ENCODE results near the gene SYNPR. TPM values are rescaled to one million over a fixed set of nuclear protein-coding genes. Genes with fewer than 3 reads are reported as not detected.
A peak's percentile ranks its signal among the peaks of the same experiment; 100 is the strongest.

Gene SYNPR
- total RNA-seq, 4 donors from 2014 or later, result 0.17 to 0.58 TPM; not detected in 2

DNA sequence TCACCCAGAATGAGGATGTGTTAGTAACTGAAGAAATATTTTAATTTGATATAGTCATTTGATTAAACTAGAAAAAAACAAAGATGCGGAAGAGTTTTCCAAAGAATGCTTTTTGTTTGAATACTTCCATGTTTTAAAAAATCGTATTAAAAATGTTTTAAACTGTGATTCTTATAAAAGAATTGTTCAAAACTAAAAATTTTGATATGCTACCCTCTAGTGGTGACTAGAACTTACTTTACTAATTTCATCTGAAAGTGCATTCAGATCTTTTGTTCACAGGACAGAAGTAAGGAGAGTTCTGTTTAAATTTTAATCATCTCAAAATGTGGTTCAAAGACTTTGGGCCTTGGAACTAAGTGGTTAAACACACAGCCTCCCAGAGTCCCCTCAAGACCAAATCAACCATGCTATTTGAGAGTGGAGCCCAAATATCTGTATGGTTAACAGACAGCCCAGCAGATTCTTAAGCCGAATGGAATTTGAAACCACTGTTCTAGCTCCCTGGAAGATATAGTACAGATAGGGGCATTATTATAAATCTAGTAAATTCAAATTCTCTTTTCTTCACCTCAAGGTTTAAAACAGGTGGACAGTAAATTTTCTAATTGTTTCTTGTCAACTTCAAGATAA is 45.2 kb upstream of the SYNPR start:
- no peak for TF ChIP-seq EP300 (IDR thresholded peaks at IDR 0.05)
- no peak for TF ChIP-seq POLR2A (IDR thresholded peaks at IDR 0.05; ENCODE audit: low read depth)
- TF ChIP-seq POLR2AphosphoS5 (IDR thresholded peaks at IDR 0.05), result no peak
- TF ChIP-seq, protein P1, sequence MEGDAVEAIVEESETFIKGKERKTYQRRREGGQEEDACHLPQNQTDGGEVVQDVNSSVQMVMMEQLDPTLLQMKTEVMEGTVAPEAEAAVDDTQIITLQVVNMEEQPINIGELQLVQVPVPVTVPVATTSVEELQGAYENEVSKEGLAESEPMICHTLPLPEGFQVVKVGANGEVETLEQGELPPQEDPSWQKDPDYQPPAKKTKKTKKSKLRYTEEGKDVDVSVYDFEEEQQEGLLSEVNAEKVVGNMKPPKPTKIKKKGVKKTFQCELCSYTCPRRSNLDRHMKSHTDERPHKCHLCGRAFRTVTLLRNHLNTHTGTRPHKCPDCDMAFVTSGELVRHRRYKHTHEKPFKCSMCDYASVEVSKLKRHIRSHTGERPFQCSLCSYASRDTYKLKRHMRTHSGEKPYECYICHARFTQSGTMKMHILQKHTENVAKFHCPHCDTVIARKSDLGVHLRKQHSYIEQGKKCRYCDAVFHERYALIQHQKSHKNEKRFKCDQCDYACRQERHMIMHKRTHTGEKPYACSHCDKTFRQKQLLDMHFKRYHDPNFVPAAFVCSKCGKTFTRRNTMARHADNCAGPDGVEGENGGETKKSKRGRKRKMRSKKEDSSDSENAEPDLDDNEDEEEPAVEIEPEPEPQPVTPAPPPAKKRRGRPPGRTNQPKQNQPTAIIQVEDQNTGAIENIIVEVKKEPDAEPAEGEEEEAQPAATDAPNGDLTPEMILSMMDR (IDR thresholded peaks at IDR 0.05), result peak in 2 of 3 experiments; percentile 15 to 18
- no peaks in the 10 kb centered on the region for H3K27me3 ChIP-seq
- 67% methylated on average over 3 of the region's 3 CpGs for WGBS
- H3K4me3 ChIP-seq, result no peak overlapping the region
- no peak for DNase-seq (ENCODE audit: extremely low spot score)
- no peaks in the 10 kb centered on the region for H3K36me3 ChIP-seq
- no peak overlapping the region for H3K27ac ChIP-seq (replicated peaks in 1 of 4)
- no peaks in the 10 kb centered on the region for H3K4me1 ChIP-seq
- no peaks in the 10 kb centered on the region for H3K9me3 ChIP-seq
- intact Hi-C loops (cut with DNase I), result no loop called here

DNA sequence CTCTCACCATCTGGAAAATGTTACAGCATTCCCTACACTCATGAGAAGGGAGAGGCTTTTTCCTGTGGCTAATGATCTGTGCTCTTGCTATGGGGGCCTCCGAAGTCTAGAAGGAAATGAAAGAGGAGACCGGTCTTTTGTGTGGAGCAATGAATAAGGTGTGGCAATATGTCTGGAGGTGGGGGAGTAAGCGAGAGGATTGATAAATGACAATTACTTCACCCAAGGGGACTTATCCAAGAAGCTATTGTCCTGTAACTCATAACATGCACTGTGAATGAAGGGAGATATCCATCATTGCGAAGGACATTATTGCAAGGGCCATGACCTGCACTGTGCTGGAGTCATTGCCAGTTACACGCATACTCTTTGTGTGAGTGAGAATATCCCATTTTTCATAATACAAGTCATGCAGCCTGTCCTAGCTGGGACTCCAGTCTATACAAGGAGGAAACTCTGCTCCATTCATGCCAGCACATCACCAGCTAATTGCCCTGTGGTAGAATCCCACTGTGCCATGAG is 37.7 kb upstream of the SYNPR start:
- WGBS, result 57% methylated on average over 5 of the region's 5 CpGs
- no peaks in the 10 kb centered on the region for H3K9me3 ChIP-seq
- H3K27ac ChIP-seq (replicated peaks in 1 of 4), result no peak overlapping the region
- intact Hi-C loops (cut with DNase I), result no loop called here
- H3K4me3 ChIP-seq, result no peak overlapping the region
- TF ChIP-seq POLR2A (IDR thresholded peaks at IDR 0.05; ENCODE audit: low read depth), result no peak
- TF ChIP-seq EP300 (IDR thresholded peaks at IDR 0.05), result no peak
- no peak for TF ChIP-seq POLR2AphosphoS5 (IDR thresholded peaks at IDR 0.05)
- TF ChIP-seq, protein P1 (IDR thresholded peaks at IDR 0.05), result no peak
- peaks cover 0 to 10% (median 0%) of the 10 kb centered on the region in 4 donors for H3K27me3 ChIP-seq
- H3K4me1 ChIP-seq, result no peaks in the 10 kb centered on the region
- DNase-seq (ENCODE audit: extremely low spot score), result no peak
- no peaks in the 10 kb centered on the region for H3K36me3 ChIP-seq

DNA sequence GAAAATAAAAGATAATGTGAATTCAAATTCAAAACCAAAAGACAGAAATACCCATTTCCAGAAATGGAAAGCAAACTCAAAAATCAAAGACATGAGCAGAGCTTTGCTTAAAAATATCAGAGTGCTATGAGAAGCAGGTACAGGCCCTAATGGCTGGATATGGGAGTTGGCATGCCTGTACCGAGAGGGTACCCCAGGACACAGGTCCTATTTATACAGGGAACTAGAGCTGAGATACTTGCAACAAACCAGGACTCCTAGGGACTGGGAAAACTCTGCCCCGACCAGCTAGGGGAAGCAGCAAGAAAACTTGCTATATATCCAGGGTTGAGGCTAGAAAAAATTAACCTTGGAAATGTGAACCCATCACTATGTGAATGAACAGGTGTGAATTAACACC is 36.0 kb upstream of the SYNPR start:
- TF ChIP-seq POLR2A (IDR thresholded peaks at IDR 0.05; ENCODE audit: low read depth), result no peak
- TF ChIP-seq EP300 (IDR thresholded peaks at IDR 0.05), result no peak
- TF ChIP-seq POLR2AphosphoS5 (IDR thresholded peaks at IDR 0.05), result no peak
- TF ChIP-seq, protein P1 (IDR thresholded peaks at IDR 0.05), result no peak

DNA sequence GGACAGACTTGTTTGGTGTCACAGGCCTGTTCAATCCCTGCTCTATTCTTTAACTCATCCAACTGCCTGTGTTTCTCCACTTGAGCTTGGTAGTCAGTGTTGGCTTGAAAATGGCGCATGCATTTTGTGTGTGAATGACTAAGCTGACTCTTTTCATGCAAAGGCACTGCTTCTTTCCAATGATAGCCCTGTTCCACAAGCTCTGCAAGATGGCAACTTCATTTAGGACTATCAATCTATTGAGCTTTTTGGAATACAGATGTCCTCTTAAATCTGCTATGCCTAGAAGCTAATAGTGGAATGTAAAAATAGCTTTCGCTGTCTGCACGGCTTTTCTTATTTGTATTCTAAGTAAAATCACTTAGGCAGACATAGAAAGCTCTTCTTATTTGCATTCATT is 33.6 kb upstream of the SYNPR start:
- WGBS, result 97% methylated on average over 3 of the region's 3 CpGs
- no peak for TF ChIP-seq POLR2AphosphoS5 (IDR thresholded peaks at IDR 0.05)
- no peak for TF ChIP-seq POLR2A (IDR thresholded peaks at IDR 0.05; ENCODE audit: low read depth)
- TF ChIP-seq, protein P1 (IDR thresholded peaks at IDR 0.05), result no peak
- Histone ChIP-seq H3K27me3 (peaks cover 0 to 22% (median 0%) of the 10 kb centered on the region in 4 donors), H3K9me3 (no peaks in the 10 kb centered on the region), H3K36me3 (no peaks in the 10 kb centered on the region), H3K27ac (replicated peaks in 1 of 4) (no peak overlapping the region), H3K4me3 (no peak overlapping the region), H3K4me1 (no peaks in the 10 kb centered on the region)
- intact Hi-C loops (cut with DNase I), result no loop called here
- DNase-seq (ENCODE audit: extremely low spot score), result no peak

More for the DNA sequence above, 36.0 kb upstream of the SYNPR start:
- intact Hi-C loops (cut with DNase I), result no loop called here
- no peak for DNase-seq (ENCODE audit: extremely low spot score)
- H3K4me1 ChIP-seq, result no peaks in the 10 kb centered on the region
- H3K4me3 ChIP-seq, result no peak overlapping the region
- 83% methylated on average over 2 of the region's 2 CpGs for WGBS
- H3K36me3 ChIP-seq, result no peaks in the 10 kb centered on the region
- peaks cover 0 to 10% (median 0%) of the 10 kb centered on the region in 4 donors for H3K27me3 ChIP-seq
- H3K9me3 ChIP-seq, result no peaks in the 10 kb centered on the region
- no peak overlapping the region for H3K27ac ChIP-seq (replicated peaks in 1 of 4)
